NCI-H510A (cell line): Measurements from ENCODE around the gene SMIM31.

Experiments used
- DNase-seq: peaks from one replicate; lab custom pipeline; 2025; lab: John Stamatoyannopoulos, UW

SMIM31 gene

GRCh38 chr4:164783976-164784375 is 30.0 kb downstream of the SMIM31 start:
- DNase-seq, result no peak

- no peak for DNase-seq
These were observed 35.1 kb downstream of the SMIM31 start for GRCh38 chr4:164789047-164789446.

DNA sequence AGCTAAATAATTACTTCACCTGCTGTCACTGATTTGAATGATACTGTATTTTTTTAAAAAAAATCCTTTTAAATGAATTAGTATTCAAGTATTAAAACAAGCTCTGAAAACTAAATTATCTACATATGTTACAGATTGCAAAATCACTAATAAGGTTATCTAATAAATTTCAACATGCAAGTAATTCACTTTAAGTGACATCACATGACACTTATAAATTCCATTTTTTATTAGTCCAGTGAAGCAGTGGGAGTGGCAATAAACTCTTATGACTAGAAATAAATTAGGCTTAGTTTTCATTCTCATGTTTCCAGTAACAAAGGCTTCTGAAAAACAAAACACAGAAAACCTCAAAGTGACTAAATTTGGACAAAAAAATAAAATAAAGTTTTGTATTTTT is 36.3 kb downstream of the SMIM31 start:
- no peak for DNase-seq

DNA sequence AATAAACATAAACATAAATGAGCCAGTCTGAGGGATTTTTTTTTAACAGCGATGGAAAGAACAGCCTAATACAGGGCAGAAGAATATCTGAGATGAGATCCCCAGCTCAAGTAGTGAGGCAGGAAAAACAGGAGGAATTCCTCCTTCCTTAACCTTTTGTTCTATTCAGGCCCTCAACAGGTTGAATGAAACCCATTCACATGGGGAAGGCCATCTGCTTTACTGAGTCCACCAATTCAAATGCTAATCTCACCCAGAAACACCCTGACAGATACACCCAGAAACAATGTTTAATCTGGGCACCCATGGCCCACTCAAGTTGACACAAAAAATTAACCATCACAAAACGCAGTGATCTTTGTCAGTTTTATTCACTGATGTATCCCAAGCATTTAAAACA is 45.5 kb downstream of the SMIM31 start:
- no peak for DNase-seq

DNA sequence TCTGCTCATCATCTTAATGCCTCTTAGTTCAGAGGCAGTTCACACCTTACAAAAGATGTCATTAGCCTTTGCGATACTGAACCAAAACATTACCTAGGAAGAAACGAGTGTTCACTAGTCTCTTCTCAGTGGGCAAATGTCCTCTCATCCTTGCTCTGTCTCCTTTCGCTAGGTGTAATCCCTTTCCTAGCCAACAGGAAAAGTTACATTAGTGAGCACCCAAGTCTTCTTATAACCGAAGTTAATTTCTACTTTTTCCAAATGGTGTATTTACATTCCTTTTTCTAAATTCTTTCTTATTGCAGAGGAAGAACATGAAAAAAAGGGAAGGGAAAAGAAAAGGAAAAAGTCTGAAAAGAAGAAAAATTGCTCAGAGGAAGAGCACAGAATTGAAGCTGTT is 46.9 kb downstream of the SMIM31 start:
- DNase-seq, result no peak

DNA sequence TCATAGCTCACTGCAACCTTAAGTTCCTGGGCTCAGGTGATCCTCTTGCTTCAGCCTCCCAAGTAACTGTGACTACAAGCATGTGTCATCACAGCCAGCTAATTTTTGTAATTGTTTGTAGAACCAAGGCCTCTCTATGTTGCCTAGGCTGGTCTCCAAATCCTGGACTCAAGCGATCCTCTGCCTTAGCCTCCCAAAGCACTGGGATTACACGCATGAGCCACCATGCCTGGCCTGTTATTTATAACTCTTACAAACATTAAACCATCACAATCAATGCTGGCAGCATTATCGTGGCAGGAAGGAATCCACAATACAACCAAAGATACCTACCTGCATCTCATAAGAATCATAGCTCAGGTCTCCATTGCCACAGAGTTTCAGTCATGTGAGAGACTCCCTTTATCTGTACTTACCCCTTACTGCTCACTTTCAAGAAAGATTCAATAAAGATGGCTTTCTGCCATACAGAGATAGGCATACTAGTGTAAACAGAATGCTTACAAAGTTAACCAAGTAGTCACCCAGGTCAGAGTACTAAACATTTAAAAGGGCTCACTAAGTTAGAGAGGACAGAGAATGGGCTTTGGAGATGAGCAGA is 48.5 kb downstream of the SMIM31 start:
- no peak for DNase-seq

DNA sequence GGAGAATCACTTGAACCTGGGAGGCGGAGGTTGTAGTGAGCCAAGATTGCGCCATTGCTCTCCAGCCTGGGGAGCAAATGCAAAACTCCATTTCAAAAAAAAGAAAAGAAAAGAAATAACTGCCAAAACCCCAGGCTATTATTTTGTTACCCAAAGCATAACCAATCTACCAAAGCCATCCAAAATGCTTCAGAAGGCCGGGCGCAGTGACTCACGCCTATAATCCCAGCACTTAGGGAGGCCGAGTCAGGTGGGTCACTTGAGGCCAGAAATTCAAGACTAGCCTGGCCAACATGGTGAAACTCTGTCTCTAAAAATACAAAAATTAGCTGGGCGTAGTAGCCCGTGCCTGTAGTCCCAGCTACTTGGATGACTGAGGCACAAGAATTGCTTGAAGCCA is 49.8 kb downstream of the SMIM31 start:
- DNase-seq, result no peak

DNA sequence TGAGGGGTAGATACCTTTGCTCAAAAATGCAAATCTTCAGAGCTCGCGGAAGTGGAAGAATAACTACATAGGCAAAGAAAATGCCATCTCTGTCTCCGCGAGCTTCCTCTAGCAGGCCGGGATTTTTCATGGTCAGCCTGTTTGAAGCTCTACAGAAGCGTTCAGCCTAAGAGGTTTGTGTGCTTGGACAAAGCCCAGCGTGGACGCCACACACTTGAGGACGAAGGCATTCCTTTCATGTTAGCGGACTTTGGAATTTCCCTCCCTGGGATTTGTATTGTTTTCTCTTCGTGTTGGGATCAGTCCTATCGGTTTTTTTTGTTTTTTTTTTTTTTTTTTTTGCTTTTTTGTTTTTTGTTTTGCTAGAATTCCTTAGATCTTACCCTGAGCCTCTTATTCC is 53.7 kb downstream of the SMIM31 start:
- no peak for DNase-seq

- no peak for DNase-seq
These were observed 59.6 kb downstream of the SMIM31 start for GRCh38 chr4:164813554-164813953.

- DNase-seq, result no peak
These were observed 61.8 kb downstream of the SMIM31 start for GRCh38 chr4:164815711-164816110.

DNA sequence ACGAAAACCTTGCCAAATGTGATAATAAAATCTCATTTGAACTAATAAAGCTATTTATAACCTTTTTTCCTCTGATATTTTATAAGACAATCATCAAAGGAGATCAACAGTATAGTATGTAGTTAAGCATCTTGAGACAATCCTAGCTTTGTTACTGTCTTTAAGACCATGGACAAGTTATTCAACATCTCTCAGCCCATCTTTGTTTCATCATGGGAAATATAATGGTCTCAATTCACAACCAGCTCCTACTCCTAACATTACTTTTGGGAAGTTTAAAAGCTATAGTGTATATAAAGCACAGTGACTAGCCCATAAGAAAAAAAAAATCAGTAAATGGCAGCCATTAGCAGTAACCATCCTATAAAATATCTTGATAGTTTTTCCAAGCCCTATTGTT is 65.4 kb downstream of the SMIM31 start:
- no peak for DNase-seq

GRCh38 chr4:164821711-164822110 is 67.8 kb downstream of the SMIM31 start:
- DNase-seq, result no peak

DNA sequence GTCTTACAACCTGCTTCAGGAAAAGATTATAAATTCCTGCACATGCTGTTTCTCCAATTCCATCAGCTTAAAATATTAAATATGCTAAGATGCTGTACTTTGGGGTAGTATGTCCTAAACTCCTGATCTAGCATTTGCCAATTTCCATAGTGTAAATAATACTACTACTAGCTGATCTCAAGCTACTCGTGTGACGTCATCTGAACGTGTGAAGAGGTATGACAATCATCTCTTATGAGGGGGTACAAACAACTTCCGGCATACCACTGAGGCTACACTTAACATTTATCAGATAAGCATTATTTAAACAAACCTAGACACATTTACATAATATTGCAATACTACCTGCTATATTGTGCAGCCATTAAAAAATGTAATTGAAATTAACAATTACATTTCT is 70.7 kb downstream of the SMIM31 start:
- no peak for DNase-seq

DNA sequence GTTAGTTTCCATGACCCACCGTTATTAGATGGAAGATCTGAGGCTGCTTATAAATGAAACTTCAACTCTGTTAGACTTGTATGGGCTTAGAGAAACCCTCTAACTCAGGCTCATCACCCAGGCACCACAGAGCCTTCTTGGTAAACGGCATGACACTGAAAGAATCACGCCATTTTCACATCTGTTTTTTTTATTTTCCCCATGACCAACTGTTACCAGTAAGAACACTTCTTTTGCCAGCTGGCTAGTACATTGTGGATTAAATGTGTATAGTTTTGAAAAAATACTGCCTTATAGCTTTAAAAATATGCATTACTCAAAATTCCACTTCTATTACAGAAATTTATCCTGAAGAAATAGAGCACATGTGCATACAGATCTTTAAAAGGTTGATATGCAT is 75.0 kb downstream of the SMIM31 start:
- no peak for DNase-seq

DNA sequence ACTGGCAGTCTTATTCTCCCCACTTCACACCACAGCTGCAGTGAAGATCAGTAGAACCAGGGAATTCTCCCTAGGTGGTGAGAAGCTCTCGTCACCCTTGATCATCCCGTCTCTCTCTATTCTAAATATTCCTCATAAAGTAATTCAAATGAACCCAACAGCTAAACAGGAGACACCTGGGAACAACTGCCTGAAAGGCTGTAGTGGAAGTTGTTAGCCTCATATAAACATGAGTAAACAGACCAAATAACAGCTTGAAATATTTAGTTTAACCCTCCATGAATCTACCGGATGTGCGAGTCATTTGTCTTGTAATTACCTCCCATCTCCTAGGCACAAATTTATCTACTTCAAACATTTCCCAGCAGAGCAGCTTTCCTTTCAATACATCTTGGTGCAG is 92.6 kb downstream of the SMIM31 start:
- DNase-seq, result no peak

DNA sequence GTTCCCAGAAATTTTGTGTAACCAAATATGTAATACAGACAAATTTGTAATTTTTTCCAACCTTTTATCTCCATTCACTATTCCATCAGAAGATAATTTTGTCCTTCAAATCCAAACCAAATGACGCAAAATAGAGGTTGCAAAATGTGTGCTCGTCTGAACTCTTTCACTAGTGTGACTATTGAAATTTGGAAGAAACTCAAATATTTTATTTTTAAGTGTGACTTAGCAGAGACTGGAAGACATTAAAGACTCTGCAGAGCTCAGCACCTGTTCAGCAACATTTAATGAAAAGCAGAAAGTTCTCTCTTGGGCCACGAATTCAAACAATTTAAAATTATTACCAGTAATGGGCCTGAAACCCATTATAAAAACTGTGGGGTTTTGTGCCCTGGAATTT is 93.1 kb downstream of the SMIM31 start:
- no peak for DNase-seq

- DNase-seq, result no peak
These were observed 94.2 kb downstream of the SMIM31 start for GRCh38 chr4:164847967-164848649.
